Uterus (tissue), 4 donors: ENCODE measurements around the gene PRKD1. TPM values are rescaled to one million over a fixed set of nuclear protein-coding genes. Genes with fewer than 3 reads are reported as not detected.

Source experiments
- DNase-seq, 2 donors: peaks; one replicate each; pipeline ENCODE4 v3.0.0-alpha.2; 2019 to 2020
- H3K27ac ChIP-seq, 2 donors: fragments of 200-600 bp; sonication (generic); 1 replicate in 1 of 2; 2 replicates in 1 of 2; pipeline ENCODE4 v1.5.1; 2016 to 2018
- H3K27me3 ChIP-seq, 2 donors: fragments of 200-600 bp; sonication (generic); one replicate each; pipeline ENCODE4 v1.5.1; 2018 to 2019; ENCODE audit warnings: control low read depth in 1 of 2
- H3K36me3 ChIP-seq, 2 donors: fragments of 200-600 bp; sonication (generic); one replicate each; pipeline ENCODE4 v1.5.1; 2019; ENCODE audit warnings: control low read depth in 1 of 2
- H3K4me1 ChIP-seq, 2 donors: fragments of 200-600 bp; sonication (generic); one replicate each; pipeline ENCODE4 v1.5.1; 2018 to 2019; ENCODE audit warnings: control low read depth in 1 of 2
- H3K4me3 ChIP-seq, 2 donors: fragments of 200-600 bp; sonication (generic); 1 replicate in 1 of 2; 2 replicates in 1 of 2; pipeline ENCODE4 v1.5.1; 2018 to 2019; ENCODE audit warnings: mild to moderate bottlenecking in 1 of 2
- H3K9me3 ChIP-seq, 2 donors: fragments of 200-600 bp; sonication (generic); one replicate each; pipeline ENCODE4 v1.5.1; 2019; ENCODE audit warnings: control low read depth in 1 of 2
- CTCF ChIP-seq, 4 experiments: fragments of 200-600 bp in 2 of 4; fragments of 450-650 bp in 2 of 4; sonication (generic) in 2 of 4; IDR thresholded peaks; one replicate each; pipeline ENCODE4 v1.5.1; 2016 to 2019; ENCODE audit warnings: antibody characterized with exemption in 4 of 4, mild to moderate bottlenecking in 2 of 4, moderate library complexity in 1 of 4
- POLR2A ChIP-seq, 2 donors: fragments of 450-650 bp; IDR thresholded peaks; one replicate each; pipeline ENCODE4 v1.6.1; 2016; ENCODE audit warnings: antibody characterized with exemption in 2 of 2, mild to moderate bottlenecking in 1 of 2, moderate library complexity in 1 of 2
- intact Hi-C: fragments of 100-400 bp; cut with DNase I; formaldehyde crosslinking; loops from one replicate; pipeline ENCODE4 v1.15.1; 2023; ENCODE audit warnings: low total_unique reads
- total RNA-seq, 4 donors: library from RNA; depleted of rRNA in 3 of 4; stranded (reverse); fragments of >200 nt in 3 of 4; gene quantifications; one replicate each; pipeline versions ENCODE4 v1.1.0 to v1.2.4, GENCODE V29; 2014 to 2023
- donor health status: DM: yes; HTN: yes; CAD: no.

PRKD1 gene
- total RNA-seq, 4 donors from 2014 or later, result 6.4 to 47.9 (median 31.5) TPM

- intact Hi-C loops, result no loop called here
- no peaks in the 10 kb centered on the region for H3K9me3 ChIP-seq
- DNase-seq, result no peak
- H3K27ac ChIP-seq, result no peak overlapping the region
- H3K36me3 ChIP-seq, result no peaks in the 10 kb centered on the region
- no peak overlapping the region for H3K4me3 ChIP-seq
- no peaks in the 10 kb centered on the region for H3K4me1 ChIP-seq
- H3K27me3 ChIP-seq, result no peaks in the 10 kb centered on the region
- TF ChIP-seq CTCF (IDR thresholded peaks at IDR 0.05), result no peak
- TF ChIP-seq POLR2A (IDR thresholded peaks at IDR 0.05), result no peak
Measured at GRCh38 chr14:29800961-29801360, 126.7 kb downstream of the PRKD1 start.

GRCh38 chr14:29799464-29800095 is 128.1 kb downstream of the PRKD1 start:
- Histone ChIP-seq H3K27me3 (no peaks in the 10 kb centered on the region), H3K27ac (no peak overlapping the region), H3K9me3 (no peaks in the 10 kb centered on the region), H3K4me3 (no peak overlapping the region), H3K4me1 (no peaks in the 10 kb centered on the region), H3K36me3 (no peaks in the 10 kb centered on the region)
- DNase-seq, result no peak
- TF ChIP-seq POLR2A (IDR thresholded peaks at IDR 0.05) (no peak), CTCF (IDR thresholded peaks at IDR 0.05) (no peak)
- intact Hi-C loops, result no loop called here

DNA sequence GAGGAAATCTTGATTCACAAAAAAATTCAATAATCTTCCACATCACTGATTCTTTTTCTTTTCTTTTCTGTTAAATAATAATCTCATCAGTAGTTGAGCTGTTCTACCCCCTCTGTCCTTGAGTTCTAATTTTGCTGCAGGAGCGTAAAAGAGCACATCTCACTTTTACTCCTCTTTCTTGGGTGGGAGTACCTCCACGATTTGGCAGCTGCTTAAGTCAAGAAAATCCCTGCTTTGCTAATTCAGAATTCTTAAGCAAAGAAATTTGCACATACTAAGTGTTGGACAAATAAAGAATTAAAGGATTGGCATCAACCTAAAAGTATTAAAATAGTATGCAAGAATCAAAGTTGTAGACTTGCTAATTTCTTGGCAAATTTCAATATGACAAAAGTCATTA is 128.8 kb downstream of the PRKD1 start:
- TF ChIP-seq POLR2A (IDR thresholded peaks at IDR 0.05) (no peak), CTCF (IDR thresholded peaks at IDR 0.05) (no peak)
- no peaks in the 10 kb centered on the region for H3K36me3 ChIP-seq
- no peaks in the 10 kb centered on the region for H3K4me1 ChIP-seq
- no peak overlapping the region for H3K4me3 ChIP-seq
- DNase-seq, result no peak
- H3K27ac ChIP-seq, result no peak overlapping the region
- intact Hi-C loops, result no loop called here
- H3K9me3 ChIP-seq, result no peaks in the 10 kb centered on the region
- H3K27me3 ChIP-seq, result no peaks in the 10 kb centered on the region

DNA sequence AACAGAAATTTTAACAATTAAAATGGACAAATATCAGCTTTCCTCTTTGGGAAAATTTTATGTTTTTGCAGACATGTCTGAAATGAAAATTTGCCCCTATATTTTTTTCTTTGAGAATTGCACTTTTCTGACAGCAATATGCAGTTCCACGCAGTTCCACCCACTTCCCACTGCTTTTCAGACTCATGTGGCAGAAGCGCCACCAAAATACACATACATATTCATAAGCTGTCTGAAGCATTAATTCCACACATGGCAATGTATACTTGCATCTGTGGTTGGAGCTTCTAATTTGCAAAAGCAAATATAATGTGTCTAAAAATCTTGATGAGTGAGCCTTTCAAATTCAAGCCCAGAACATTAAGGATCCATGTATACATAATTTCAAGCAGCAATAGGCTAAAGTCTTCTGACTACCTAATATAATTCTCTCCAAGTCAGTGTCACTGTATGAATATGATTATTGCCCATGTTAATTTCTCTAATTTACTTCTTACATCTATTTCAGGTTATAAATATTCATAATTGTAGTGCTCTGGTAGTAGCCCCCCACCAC is 129.5 kb downstream of the PRKD1 start:
- intact Hi-C loops, result no loop called here
- Histone ChIP-seq H3K27ac (no peak overlapping the region), H3K9me3 (no peaks in the 10 kb centered on the region), H3K36me3 (no peaks in the 10 kb centered on the region), H3K4me3 (no peak overlapping the region), H3K4me1 (no peaks in the 10 kb centered on the region), H3K27me3 (no peaks in the 10 kb centered on the region)
- no peak for TF ChIP-seq POLR2A (IDR thresholded peaks at IDR 0.05)
- TF ChIP-seq CTCF (IDR thresholded peaks at IDR 0.05), result no peak
- DNase-seq, result no peak

DNA sequence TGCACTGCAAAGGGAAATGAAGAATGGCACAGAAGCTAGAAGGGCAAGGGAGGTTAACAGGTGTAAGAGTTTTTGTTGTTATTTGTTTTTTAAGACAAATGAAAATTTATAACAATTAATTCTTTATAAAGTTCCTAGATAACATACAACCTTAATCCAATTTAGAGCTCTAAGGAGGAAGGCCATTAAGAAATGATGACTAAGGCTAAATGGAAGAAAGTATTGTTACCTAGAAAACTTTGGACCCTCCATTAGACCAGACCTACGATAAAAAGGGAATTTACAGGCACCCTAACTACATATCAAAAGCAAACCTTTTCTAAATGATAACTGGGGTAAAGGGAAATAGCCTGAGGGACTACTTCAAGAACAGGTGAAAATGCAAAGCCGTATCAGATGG is 130.8 kb downstream of the PRKD1 start:
- no peaks in the 10 kb centered on the region for H3K27me3 ChIP-seq
- intact Hi-C loops, result no loop called here
- H3K4me3 ChIP-seq, result no peak overlapping the region
- no peaks in the 10 kb centered on the region for H3K36me3 ChIP-seq
- TF ChIP-seq POLR2A (IDR thresholded peaks at IDR 0.05), result no peak
- TF ChIP-seq CTCF (IDR thresholded peaks at IDR 0.05), result no peak
- no peak for DNase-seq
- no peaks in the 10 kb centered on the region for H3K9me3 ChIP-seq
- no peaks in the 10 kb centered on the region for H3K4me1 ChIP-seq
- no peak overlapping the region for H3K27ac ChIP-seq
